ENCODE measurements around the gene TBC1D2B. TPM values are rescaled to one million over a fixed set of nuclear protein-coding genes. Genes with fewer than 3 reads are reported as not detected.
"Not testable (repeated sequence)": the region's sequence is repeated elsewhere in the genome, so short reads cannot be mapped to it uniquely, and the experiment has no call there.

The TBC1D2B gene
- total RNA-seq, 3 donors from 2014 or later = 54.8 to 65.6 (median 57.0) TPM

- no peak for ATAC-seq
- DNase-seq = no peak
- Histone ChIP-seq H3K36me3 (ENCODE audit: low read depth) (no peaks in the 10 kb centered on the region), H3K4me3 (no peak overlapping the region), H3K4me1 (ENCODE audit: low read depth) (no peaks in the 10 kb centered on the region), H3K9me3 (no peaks in the 10 kb centered on the region)
- intact Hi-C loops (cut with DNase I, micrococcal nuclease) = no loop called here
- TF ChIP-seq CTCF (IDR thresholded peaks at IDR 0.05) = no peak
These were observed 86.5 kb downstream of the TBC1D2B start for GRCh38 chr15:77991029-77991406.

- Histone ChIP-seq H3K36me3 (ENCODE audit: low read depth) (no peaks in the 10 kb centered on the region), H3K4me3 (no peak overlapping the region), H3K9me3 (no peaks in the 10 kb centered on the region), H3K4me1 (ENCODE audit: low read depth) (no peaks in the 10 kb centered on the region)
- intact Hi-C loops (cut with DNase I, micrococcal nuclease) = no loop called here
- no peak for TF ChIP-seq CTCF (IDR thresholded peaks at IDR 0.05)
- DNase-seq (peak in 2 of 3 donors; percentile 17 to 52), ATAC-seq (no peak)
These were observed 88.0 kb downstream of the TBC1D2B start for GRCh38 chr15:77989296-77990143.

- no peaks in the 10 kb centered on the region for H3K4me1 ChIP-seq (ENCODE audit: low read depth)
These were observed 88.9 kb downstream of the TBC1D2B start for GRCh38 chr15:77988347-77989295.

GRCh38 chr15:77987765-77988136 is 89.8 kb downstream of the TBC1D2B start:
- H3K36me3 ChIP-seq (ENCODE audit: low read depth); intact Hi-C loops (cut with DNase I, micrococcal nuclease); H3K9me3 ChIP-seq; H3K4me3 ChIP-seq; H3K4me1 ChIP-seq (ENCODE audit: low read depth): not testable (repeated sequence)
- ATAC-seq (peak; percentile 54), DNase-seq (peak in 2 of 3 donors; percentile 52 to 55)

More at GRCh38 chr15:77988347-77989295, 88.9 kb downstream of the TBC1D2B start:
- no peaks in the 10 kb centered on the region for H3K9me3 ChIP-seq
- ATAC-seq (peak; percentile 2), DNase-seq (peak in 2 of 3 donors; percentile 32 to 50)
- no peak overlapping the region for H3K4me3 ChIP-seq
- H3K36me3 ChIP-seq (ENCODE audit: low read depth) = no peaks in the 10 kb centered on the region
- no peak for TF ChIP-seq CTCF (IDR thresholded peaks at IDR 0.05)
- intact Hi-C loops (cut with DNase I, micrococcal nuclease) = no loop called here

GRCh38 chr15:77986891-77987764 is 90.4 kb downstream of the TBC1D2B start:
- intact Hi-C loops (cut with DNase I, micrococcal nuclease) = no loop called here
- Histone ChIP-seq H3K4me3 (no peak overlapping the region), H3K4me1 (ENCODE audit: low read depth) (no peaks in the 10 kb centered on the region), H3K36me3 (ENCODE audit: low read depth) (no peaks in the 10 kb centered on the region), H3K9me3 (no peaks in the 10 kb centered on the region)
- DNase-seq = peak in 2 of 3 donors; percentile 23 to 50
- no peak for TF ChIP-seq CTCF (IDR thresholded peaks at IDR 0.05)
- ATAC-seq = no peak

Data from mucosa of descending colon (tissue), 3 donors.